Kidney epithelial cell (primary cell): ENCODE data around the gene CD276. TPM values are rescaled to one million over a fixed set of nuclear protein-coding genes. Genes with fewer than 3 reads are reported as not detected.

Experiments
- DNase-seq: peaks from one replicate; pipeline ENCODE4 v3.0.0-alpha.2; 2010; ENCODE audit warnings: low read depth
- H3K27me3 ChIP-seq: 2 replicates; pipeline ENCODE4 v1.6.0; 2011; ENCODE audit warnings: low read length; ENCODE audit not compliant: control insufficient read depth, insufficient read depth
- H3K36me3 ChIP-seq: 2 replicates; pipeline ENCODE4 v1.5.1; 2011; ENCODE audit warnings: low read length; ENCODE audit not compliant: control insufficient read depth, insufficient read depth
- H3K4me3 ChIP-seq: 2 replicates; pipeline ENCODE4 v1.5.1; 2011; ENCODE audit warnings: low read depth, mild to moderate bottlenecking, control low read depth, low read length
- CTCF ChIP-seq: IDR thresholded peaks from 2 replicates; pipeline ENCODE4 v1.5.1; 2011; ENCODE audit warnings: mild to moderate bottlenecking, moderate library complexity, low read length, control low read depth, inconsistent platforms; ENCODE audit not compliant: insufficient read depth, poor library complexity, severe bottlenecking
- total RNA-seq: library from RNA; depleted of rRNA; stranded (reverse); fragments of >200 nt; gene quantifications from 2 replicates; pipeline ENCODE4 v1.2.3, GENCODE V29; 2015

The CD276 gene
- total RNA-seq, 1 donor from 2014 or later, result 153 TPM

GRCh38 chr15:73756947-73757513, 72.8 kb downstream of the CD276 start:
- no peak for DNase-seq
- TF ChIP-seq CTCF, result no peak
- H3K4me3 ChIP-seq, result no peak overlapping the region
- no peaks in the 10 kb centered on the region for H3K36me3 ChIP-seq
- H3K27me3 ChIP-seq, result peaks cover 43% of the 10 kb centered on the region

- Histone ChIP-seq H3K36me3 (no peaks in the 10 kb centered on the region), H3K4me3 (no peak overlapping the region), H3K27me3 (peaks cover 39% of the 10 kb centered on the region)
- TF ChIP-seq CTCF, result no peak
- no peak for DNase-seq
These were observed 73.4 kb downstream of the CD276 start for GRCh38 chr15:73757571-73757970.

- Histone ChIP-seq H3K27me3 (peaks cover 35% of the 10 kb centered on the region), H3K36me3 (no peaks in the 10 kb centered on the region), H3K4me3 (no peak overlapping the region)
- DNase-seq, result no peak
- TF ChIP-seq CTCF, result no peak
These were observed 74.3 kb downstream of the CD276 start for GRCh38 chr15:73758461-73758860.

GRCh38 chr15:73760330-73761329, 76.4 kb downstream of the CD276 start:
- TF ChIP-seq CTCF, result no peak
- Histone ChIP-seq H3K27me3 (peaks cover 29% of the 10 kb centered on the region), H3K4me3 (no peak overlapping the region), H3K36me3 (no peaks in the 10 kb centered on the region)
- no peak for DNase-seq

- H3K27me3 ChIP-seq, result peaks cover 26% of the 10 kb centered on the region
- no peak overlapping the region for H3K4me3 ChIP-seq
- TF ChIP-seq CTCF, result no peak
- no peak for DNase-seq
- H3K36me3 ChIP-seq, result no peaks in the 10 kb centered on the region
These were observed 79.7 kb downstream of the CD276 start for GRCh38 chr15:73763931-73764330.

Other genes with a start within 250 kb of the CD276 start
- gene REC114, start 241.2 kb upstream of the CD276 start, total RNA-seq, result not detected in 2 replicates
- gene NPTN, start 51.0 kb upstream of the CD276 start, total RNA-seq, result 96.5 and 99.9 TPM in 2 replicates
- 1.3 and 3.1 TPM in 2 replicates for gene INSYN1, start 69.0 kb downstream of the CD276 start, total RNA-seq
- not detected in 2 replicates for gene TBC1D21, start 189.2 kb downstream of the CD276 start, total RNA-seq
- 67.2 and 81.3 TPM in 2 replicates for gene LOXL1, start 242.1 kb downstream of the CD276 start, total RNA-seq